ENCODE data around the gene TMEM217.

The TMEM217 gene

GRCh38 chr6:37169496-37170272 is 88.3 kb downstream of the TMEM217 start, which contains the start of gene PIM1:
Gene PIM1 (plus strand): TSS chr6:37170152. CDS start chr6:37170576, 424 bp downstream.
- DNase-seq (ENCODE audit: low read depth in 3 of 3), result peak; percentile 97 to 100 (median 99)

GRCh38 chr6:37168811-37169495 is 89.0 kb downstream of the TMEM217 start:
- DNase-seq (ENCODE audit: low read depth in 3 of 3), result no peak

GRCh38 chr6:37168163-37168758 is 89.7 kb downstream of the TMEM217 start:
- no peak for DNase-seq (ENCODE audit: low read depth in 3 of 3)

GRCh38 chr6:37162740-37163139 is 95.2 kb downstream of the TMEM217 start:
- no peak for DNase-seq (ENCODE audit: low read depth in 3 of 3)

Data from stimulated activated CD4-positive, alpha-beta T cell treated with anti-CD3 and anti-CD28 coated beads, TNF-alpha, amount 100 ng/mL, for 24 hours (primary cell).